ENCODE measurements around the gene HECTD4. TPM values are rescaled to one million over a fixed set of nuclear protein-coding genes. Genes with fewer than 3 reads are reported as not detected.

Gene HECTD4
- total RNA-seq, 1 experiment from 2014 or later = 37.4 TPM

DNA sequence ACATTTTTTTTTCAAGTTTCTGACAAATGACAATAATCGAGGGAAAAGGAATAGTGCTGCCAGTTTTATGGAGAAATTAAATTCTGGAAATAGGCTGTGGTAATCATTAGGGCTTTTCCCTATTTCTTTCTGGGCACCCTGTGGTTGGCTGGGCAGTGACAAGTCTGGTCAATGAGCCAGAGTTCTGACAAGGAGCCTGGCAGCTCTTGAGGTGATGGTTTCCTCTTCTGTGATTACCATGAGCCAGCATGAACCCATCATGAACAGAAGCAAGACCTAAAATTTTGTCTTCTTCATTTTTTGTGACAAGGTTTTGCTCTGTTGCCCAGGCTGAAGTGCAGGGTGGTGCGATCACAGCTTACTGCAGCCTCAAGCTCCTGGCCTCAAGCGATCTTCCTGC lies 141.1 kb downstream of the HECTD4 start:
- DNase-seq = no peak
- ChIA-PET CTCF (no interaction called here), POLR2A (ENCODE audit: unreplicated experiment) (no interaction called here)
- Histone ChIP-seq H3K4me3 (no peak overlapping the region), H4K20me1 (ENCODE audit: insufficient read depth) (no peaks in the 10 kb centered on the region), H3K4me1 (replicated peaks; ENCODE audit: insufficient read depth) (no peaks in the 10 kb centered on the region), H3K9me2 (ENCODE audit: insufficient read depth) (no peaks in the 10 kb centered on the region), H2AFZ (no peak overlapping the region), H3K36me3 (ENCODE audit: low read depth) (peaks cover 6% of the 10 kb centered on the region; the same call in 1 of the 2 replicates), H3K79me2 (ENCODE audit: low read depth) (no peaks in the 10 kb centered on the region), H3K4me2 (no peak overlapping the region), H3K9me3 (ENCODE audit: insufficient read depth, low read depth) (no peaks in the 10 kb centered on the region), H3F3A (ENCODE audit: insufficient read depth, low read depth) (no peaks in the 10 kb centered on the region), H3K27me3 (ENCODE audit: insufficient read depth, low read depth) (no peaks in the 10 kb centered on the region), H3K27ac (no peak overlapping the region)
- intact Hi-C loops (cut with micrococcal nuclease; ENCODE audit: unreplicated experiment) = no loop called here
- TF ChIP-seq EZH2 (IDR thresholded peaks at IDR 0.05; ENCODE audit: low read depth) = no peak
- TF ChIP-seq, protein P1, sequence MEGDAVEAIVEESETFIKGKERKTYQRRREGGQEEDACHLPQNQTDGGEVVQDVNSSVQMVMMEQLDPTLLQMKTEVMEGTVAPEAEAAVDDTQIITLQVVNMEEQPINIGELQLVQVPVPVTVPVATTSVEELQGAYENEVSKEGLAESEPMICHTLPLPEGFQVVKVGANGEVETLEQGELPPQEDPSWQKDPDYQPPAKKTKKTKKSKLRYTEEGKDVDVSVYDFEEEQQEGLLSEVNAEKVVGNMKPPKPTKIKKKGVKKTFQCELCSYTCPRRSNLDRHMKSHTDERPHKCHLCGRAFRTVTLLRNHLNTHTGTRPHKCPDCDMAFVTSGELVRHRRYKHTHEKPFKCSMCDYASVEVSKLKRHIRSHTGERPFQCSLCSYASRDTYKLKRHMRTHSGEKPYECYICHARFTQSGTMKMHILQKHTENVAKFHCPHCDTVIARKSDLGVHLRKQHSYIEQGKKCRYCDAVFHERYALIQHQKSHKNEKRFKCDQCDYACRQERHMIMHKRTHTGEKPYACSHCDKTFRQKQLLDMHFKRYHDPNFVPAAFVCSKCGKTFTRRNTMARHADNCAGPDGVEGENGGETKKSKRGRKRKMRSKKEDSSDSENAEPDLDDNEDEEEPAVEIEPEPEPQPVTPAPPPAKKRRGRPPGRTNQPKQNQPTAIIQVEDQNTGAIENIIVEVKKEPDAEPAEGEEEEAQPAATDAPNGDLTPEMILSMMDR (conservative IDR thresholded peaks at IDR 0.05) = no peak
- BruUV-seq (replicated peaks) = no TSS peak

DNA sequence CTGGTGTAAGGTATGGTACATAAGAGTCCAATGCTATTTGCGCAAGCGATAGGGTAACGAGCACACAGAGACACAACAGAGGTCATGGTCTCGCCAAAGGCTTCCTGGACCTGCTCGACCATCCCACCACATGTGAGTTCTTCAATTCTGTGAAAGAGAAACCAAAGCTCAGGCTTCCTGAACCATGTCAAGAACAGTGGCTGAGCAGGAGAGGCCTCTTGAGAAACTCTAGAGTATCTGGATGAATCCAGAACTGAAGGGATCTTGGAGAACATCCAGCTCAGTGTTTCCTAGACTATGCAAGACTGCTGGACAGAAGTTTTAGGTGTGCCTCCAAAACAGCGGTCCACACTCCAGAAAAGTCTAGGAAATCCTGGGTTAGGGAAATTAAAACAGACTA lies 142.3 kb downstream of the HECTD4 start:
- Histone ChIP-seq H3K27me3 (ENCODE audit: insufficient read depth, low read depth) (no peaks in the 10 kb centered on the region), H3F3A (ENCODE audit: insufficient read depth, low read depth) (no peaks in the 10 kb centered on the region), H4K20me1 (ENCODE audit: insufficient read depth) (no peaks in the 10 kb centered on the region), H3K9me2 (ENCODE audit: insufficient read depth) (no peaks in the 10 kb centered on the region), H3K9me3 (ENCODE audit: insufficient read depth, low read depth) (no peaks in the 10 kb centered on the region), H3K36me3 (ENCODE audit: low read depth) (peaks cover 11% of the 10 kb centered on the region; the same call in 1 of the 2 replicates), H3K27ac (no peak overlapping the region), H3K4me2 (no peak overlapping the region), H3K4me1 (replicated peaks; ENCODE audit: insufficient read depth) (no peaks in the 10 kb centered on the region), H2AFZ (no peak overlapping the region), H3K4me3 (no peak overlapping the region), H3K79me2 (ENCODE audit: low read depth) (no peaks in the 10 kb centered on the region)
- CTCF ChIA-PET = no interaction called here
- POLR2A ChIA-PET (ENCODE audit: unreplicated experiment) = no interaction called here
- TF ChIP-seq, protein P1 (conservative IDR thresholded peaks at IDR 0.05) = no peak
- TF ChIP-seq EZH2 (IDR thresholded peaks at IDR 0.05; ENCODE audit: low read depth) = no peak
- BruUV-seq (replicated peaks) = no TSS peak
- intact Hi-C loops (cut with micrococcal nuclease; ENCODE audit: unreplicated experiment) = no loop called here
- no peak for DNase-seq

DNA sequence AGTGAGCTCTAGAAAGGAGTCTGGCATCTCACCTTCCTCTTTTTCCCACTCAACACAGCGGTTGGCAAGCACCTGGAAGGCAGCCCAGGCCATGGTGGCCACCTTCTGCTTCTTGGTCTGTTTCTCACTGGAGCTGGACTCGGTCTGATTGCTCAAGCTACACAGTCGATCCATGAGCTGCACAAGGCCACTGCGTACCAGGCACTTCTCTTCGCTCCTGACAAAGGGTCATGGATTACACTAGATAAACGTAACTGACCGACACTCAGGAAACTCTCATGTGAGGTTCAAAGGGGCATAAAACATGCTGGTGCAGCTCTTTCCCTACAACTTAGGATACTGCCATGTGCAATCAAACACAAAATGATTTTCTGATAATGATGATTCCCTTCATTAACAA lies 143.2 kb downstream of the HECTD4 start:
- Histone ChIP-seq H3K4me2 (no peak overlapping the region), H3K79me2 (ENCODE audit: low read depth) (no peaks in the 10 kb centered on the region), H2AFZ (no peak overlapping the region), H3F3A (ENCODE audit: insufficient read depth, low read depth) (no peaks in the 10 kb centered on the region), H3K27me3 (ENCODE audit: insufficient read depth, low read depth) (no peaks in the 10 kb centered on the region), H3K4me3 (no peak overlapping the region), H4K20me1 (ENCODE audit: insufficient read depth) (no peaks in the 10 kb centered on the region), H3K9me3 (ENCODE audit: insufficient read depth, low read depth) (no peaks in the 10 kb centered on the region), H3K9me2 (ENCODE audit: insufficient read depth) (no peaks in the 10 kb centered on the region), H3K27ac (no peak overlapping the region), H3K4me1 (replicated peaks; ENCODE audit: insufficient read depth) (no peaks in the 10 kb centered on the region), H3K36me3 (ENCODE audit: low read depth) (peaks cover 19% of the 10 kb centered on the region; the same call in 1 of the 2 replicates)
- TF ChIP-seq, protein P1 (conservative IDR thresholded peaks at IDR 0.05) = no peak
- TF ChIP-seq EZH2 (IDR thresholded peaks at IDR 0.05; ENCODE audit: low read depth) = no peak
- intact Hi-C loops (cut with micrococcal nuclease; ENCODE audit: unreplicated experiment) = no loop called here
- BruUV-seq (replicated peaks) = no TSS peak
- ChIA-PET POLR2A (ENCODE audit: unreplicated experiment) (no interaction called here), CTCF (no interaction called here)
- no peak for DNase-seq

Data from PC-9 (cell line).